K562 (cell line): ENCODE measurements around the gene HPCAL1. TPM values are rescaled to one million over a fixed set of nuclear protein-coding genes. Genes with fewer than 3 reads are reported as not detected.

Experiments
- ATAC-seq: fragments of 200-7000 bp; cut with Tn5 transposase; 3 replicates; pipeline ENCODE4 v1.9.1; 2020; ENCODE audit warnings: moderate library complexity
- BruUV-seq: library from RNA; stranded (reverse); fragments of 400-500 nt; replicated peaks from 2 replicates; lab custom pipeline; 2021; lab: Mats Ljungman, UMichigan
- CTCF ChIA-PET: fragments of 300-600 bp; formaldehyde crosslinking; extraction: SDS; loops from one replicate; lab custom pipeline; 2021; ENCODE audit warnings: low intra/inter-chr PET ratio; lab: Yijun Ruan, JAX
- POLR2A ChIA-PET: fragments of 300-600, 350-650 bp; sonication (Branson Sonifier 250); formaldehyde crosslinking; extraction: SDS; loops from one replicate; lab custom pipeline; 2021; ENCODE audit warnings: antibody characterized with exemption, inconsistent platforms; lab: Yijun Ruan, JAX
- DNase-seq, 4 experiments: peaks; one replicate each; pipeline versions ENCODE4 v3.0.0 to v3.0.0-alpha.2; 2011 to 2018; ENCODE audit warnings: low spot score in 3 of 4, mixed read lengths in 3 of 4; ENCODE audit errors: extremely low read depth in 1 of 4
- FAIRE-seq: peaks from 2 replicates; lab custom pipeline; 2011; peaks lifted over from hg19 to GRCh38; lab: Jason Lieb, UNC
- H2AFZ ChIP-seq: 2 replicates; pipeline ENCODE4 v1.6.0; 2011; ENCODE audit warnings: low read depth, low read length, control low read depth, inconsistent platforms
- H3K27ac ChIP-seq: fragments of 200-600 bp; 3 replicates; pipeline ENCODE4 v1.8.0; 2011; ENCODE audit warnings: low read depth, mild to moderate bottlenecking, control low read depth, inconsistent platforms, low read length, moderate library complexity, mixed read lengths; ENCODE audit errors: extremely low read depth
- H3K27me3 ChIP-seq, 2 experiments: fragments of 300-600 bp in 1 of 2; 2 replicates in 1 of 2; 3 replicates in 1 of 2; pipeline versions ENCODE4 v1.6.0 to v1.8.0; 2011; ENCODE audit warnings: inconsistent platforms in 2 of 2, low read length in 2 of 2, mild to moderate bottlenecking in 1 of 2, mixed read lengths in 1 of 2, moderate library complexity in 1 of 2; ENCODE audit not compliant: control insufficient read depth in 2 of 2, insufficient read depth in 2 of 2
- H3K36me3 ChIP-seq: fragments of 300-600 bp; 3 replicates; pipeline ENCODE4 v1.8.0; 2011; ENCODE audit warnings: mild to moderate bottlenecking, low read length, inconsistent platforms; ENCODE audit not compliant: control insufficient read depth, insufficient read depth
- H3K4me1 ChIP-seq, 2 experiments: fragments of 200-600 bp in 1 of 2; replicated peaks in 1 of 2; 2 replicates in 1 of 2; 3 replicates in 1 of 2; pipeline versions ENCODE4 v1.5.1 to v1.8.0; 2011; ENCODE audit warnings: inconsistent platforms in 2 of 2, low read length in 2 of 2, mild to moderate bottlenecking in 1 of 2, mixed read lengths in 1 of 2, moderate library complexity in 1 of 2; ENCODE audit not compliant: control insufficient read depth in 2 of 2, insufficient read depth in 2 of 2
- H3K4me2 ChIP-seq: 2 replicates; pipeline ENCODE4 v1.6.1; 2011; ENCODE audit warnings: low read length, control low read depth, inconsistent platforms, mixed read lengths; ENCODE audit not compliant: insufficient read depth
- H3K4me3 ChIP-seq: fragments of 200-600 bp; sonication (generic), shearing (Covaris generic); 2 replicates; pipeline ENCODE4 v1.5.1; 2016; ENCODE audit warnings: control low read depth, inconsistent platforms
- H3K79me2 ChIP-seq: fragments of 200-600 bp; 3 replicates; pipeline ENCODE4 v1.8.0; 2011; ENCODE audit warnings: low read length, inconsistent platforms; ENCODE audit not compliant: control insufficient read depth, insufficient read depth
- H3K9ac ChIP-seq, 2 experiments: 2 replicates each; pipeline versions ENCODE4 v1.6.0 to v1.6.1; 2011; ENCODE audit warnings: low read depth in 2 of 2, low read length in 2 of 2, control low read depth in 1 of 2, inconsistent platforms in 1 of 2, mild to moderate bottlenecking in 1 of 2, mixed read lengths in 1 of 2; ENCODE audit not compliant: insufficient read depth in 1 of 2
- H3K9me1 ChIP-seq: one replicate; pipeline ENCODE4 v1.6.0; 2011; ENCODE audit warnings: inconsistent platforms, mild to moderate bottlenecking, low read length, moderate library complexity; ENCODE audit not compliant: control insufficient read depth, insufficient read depth
- H3K9me3 ChIP-seq: replicated peaks from 2 replicates; pipeline ENCODE4 v1.5.1; 2011; ENCODE audit warnings: low read depth, low read length, inconsistent platforms; ENCODE audit not compliant: control insufficient read depth, insufficient read depth
- H4K20me1 ChIP-seq: replicated peaks from 2 replicates; pipeline ENCODE4 v1.6.1; 2011; ENCODE audit warnings: low read length, inconsistent platforms, mixed read lengths; ENCODE audit not compliant: control insufficient read depth, insufficient read depth
- ARID3A ChIP-seq: IDR thresholded peaks from 2 replicates; pipeline ENCODE4 v1.6.1; 2012; ENCODE audit warnings: low read depth, low read length, improper control_type of control experiment, borderline replicate concordance
- ESRRA ChIP-seq: fragments of 450-650 bp; IDR thresholded peaks from 2 replicates; pipeline ENCODE4 v1.6.1; 2014; ENCODE audit warnings: low read depth, mild to moderate bottlenecking, moderate library complexity, borderline replicate concordance
- EZH2 ChIP-seq: IDR thresholded peaks from 2 replicates; pipeline ENCODE4 v1.6.1; 2012; ENCODE audit warnings: low read depth, mild to moderate bottlenecking, inconsistent platforms, low read length, borderline replicate concordance
- GTF2A2 ChIP-seq: IDR thresholded peaks from 2 replicates; pipeline ENCODE4 v1.6.1; 2016; ENCODE audit warnings: mild to moderate bottlenecking, missing genetic modification characterization, missing compliant biosample characterization
- HMG20A ChIP-seq: fragments of 450-650 bp; formaldehyde crosslinking; conservative IDR thresholded peaks from 2 replicates; pipeline ENCODE4 v1.4.0; 2020; ENCODE audit warnings: mild to moderate bottlenecking, mixed read lengths
- HMG20B ChIP-seq: fragments of 250-450 bp; sonication (Bioruptor Pico); IDR thresholded peaks from 2 replicates; pipeline ENCODE4 v1.5.0; 2021; ENCODE audit warnings: mild to moderate bottlenecking
- KLF13 ChIP-seq: fragments of 450-650 bp; IDR thresholded peaks from 2 replicates; pipeline ENCODE4 v1.6.1; 2016; ENCODE audit warnings: missing genetic modification characterization, low read depth, mild to moderate bottlenecking, missing compliant biosample characterization, moderate library complexity, borderline replicate concordance
- NUFIP1 ChIP-seq: fragments of 450-650 bp; IDR thresholded peaks from 2 replicates; pipeline ENCODE4 v1.6.1; 2018; ENCODE audit not compliant: partially characterized antibody
- SAFB ChIP-seq: fragments of 200-400 bp; formaldehyde crosslinking; IDR thresholded peaks from 2 replicates; pipeline ENCODE4 v1.6.1; 2017; ENCODE audit warnings: low read depth, low read length, borderline replicate concordance
- SAP30 ChIP-seq: fragments of 200-600 bp; sonication (generic); IDR thresholded peaks from 2 replicates; pipeline ENCODE4 v1.6.1; 2012; ENCODE audit warnings: borderline replicate concordance, low read depth, mild to moderate bottlenecking, moderate library complexity, low read length, control low read depth, inconsistent platforms; ENCODE audit not compliant: insufficient read depth, poor library complexity, severe bottlenecking
- SIX5 ChIP-seq, 2 experiments: IDR thresholded peaks; 2 replicates each; pipeline ENCODE4 v1.6.1; 2011; ENCODE audit warnings: low read length in 2 of 2, borderline replicate concordance in 1 of 2, low read depth in 1 of 2, mild to moderate bottlenecking in 1 of 2, moderate library complexity in 1 of 2; ENCODE audit not compliant: insufficient read depth in 1 of 2
- SRSF7 ChIP-seq: fragments of 200-400 bp; formaldehyde crosslinking; optimal IDR thresholded peaks from 2 replicates; pipeline ENCODE3; 2017; ENCODE audit warnings: mild to moderate bottlenecking, low read depth, low read length
- STAT5A ChIP-seq: IDR thresholded peaks from 2 replicates; pipeline ENCODE4 v1.6.1; 2012; ENCODE audit warnings: low read length, inconsistent platforms, borderline replicate concordance
- TAF15 ChIP-seq: fragments of 200-400 bp; formaldehyde crosslinking; IDR thresholded peaks from 2 replicates; pipeline ENCODE4 v1.6.1; 2017; ENCODE audit warnings: mild to moderate bottlenecking, low read depth, low read length, moderate library complexity
- ZNF146 ChIP-seq: IDR thresholded peaks from one replicate; pipeline ENCODE4 v1.6.1; 2018; ENCODE audit warnings: missing compliant biosample characterization; ENCODE audit not compliant: unreplicated experiment
- ZNF217 ChIP-seq: sonication (generic); formaldehyde crosslinking; IDR thresholded peaks from 2 replicates; pipeline ENCODE4 v1.8.0; 2022; ENCODE audit warnings: mild to moderate bottlenecking, missing genetic modification reagents
- ZNF263 ChIP-seq: sonication (generic); formaldehyde crosslinking; IDR thresholded peaks from 2 replicates; pipeline ENCODE4 v1.8.0; 2022; ENCODE audit warnings: mild to moderate bottlenecking, missing genetic modification reagents, borderline replicate concordance
- ZNF507 ChIP-seq: conservative IDR thresholded peaks from 2 replicates; pipeline ENCODE4 v1.6.1; 2017; ENCODE audit warnings: missing genetic modification characterization, missing compliant biosample characterization
- ZNF639 ChIP-seq, 2 experiments: fragments of 200-800 bp in 1 of 2; sonication (Bioruptor generic) in 1 of 2; sonication (generic) in 1 of 2; formaldehyde crosslinking in 1 of 2; IDR thresholded peaks in 1 of 2; conservative IDR thresholded peaks in 1 of 2; 2 replicates each; pipeline versions ENCODE4 v1.5.0 to v1.6.1; 2016 to 2020; ENCODE audit warnings: missing compliant biosample characterization in 1 of 2, missing genetic modification characterization in 1 of 2, missing genetic modification reagents in 1 of 2
- WGBS: fragments of 100-300 bp; shearing (Covaris generic); methylation state at CpG from one replicate; pipeline ENCODE4 v1.1.6; 2016; ENCODE audit warnings: low coverage, mixed read lengths; ENCODE audit not compliant: insufficient coverage; ENCODE audit errors: missing lambda C conversion rate; 5-methylcytosine and 5-hydroxymethylcytosine counted together
- in situ Hi-C: fragments of 300-500 bp; cut with MboI; formaldehyde crosslinking; loops from 4 replicates; pipeline ENCODE4 v1.15.0; 2018; ENCODE audit warnings: inconsistent platforms, mixed read lengths
- intact Hi-C: fragments of 100-400 bp; cut with micrococcal nuclease; formaldehyde crosslinking; loops from 2 replicates; pipeline ENCODE4 v1.14.2; 2022
- polyA plus RNA-seq, 8 experiments: library from polyadenylated mRNA; depleted of rRNA in 4 of 8; stranded (reverse) in 5 of 8; unstranded in 3 of 8; fragments of >200 nt; fragmentation: Nextera tagmentation in 2 of 8; fragmentation: Illumina TruSeq in 1 of 8; extraction: Ambion mirVana in 2 of 8; extraction: Trizol in 1 of 8; gene quantifications; 2 replicates each; pipeline versions ENCODE4 v1.2.1 to v1.2.3, GENCODE V29; 2011 to 2014; ENCODE audit warnings: inconsistent platforms in 1 of 8, missing spikeins in 1 of 8
- total RNA-seq, 7 experiments: library from RNA; depleted of rRNA in 6 of 7; stranded (reverse); fragments of >200 nt in 6 of 7; fragmentation: Illumina TruSeq in 2 of 7; extraction: Trizol in 2 of 7; gene quantifications; 2 replicates each; pipeline versions ENCODE4 v1.2.1 to v1.2.3, GENCODE V29; 2011 to 2021; ENCODE audit warnings: low replicate concordance in 1 of 7

HPCAL1 gene
- total and polyA plus RNA-seq, 9 of the 15 experiments (the other 6 are each of a cell fraction or from before 2014, with no cell fraction given), result 2.7 to 65.5 (median 23.9) TPM

GRCh38 chr2:10347562-10347948 is 44.9 kb downstream of the HPCAL1 start:
- Histone ChIP-seq H3K4me2 (no peak overlapping the region), H3K27ac (no peak overlapping the region), H3K79me2 (peaks cover 54% of the 10 kb centered on the region), H3K4me3 (no peak overlapping the region), H3K9ac (peak overlapping the region in 1 of 2 experiments; percentile 70; a peak in 3 of 4 replicates), H3K4me1 (peaks cover 36 to 45% of the 10 kb centered on the region in 2 experiments; a peak in 4 of 5 replicates), H3K9me1 (peaks cover 4% of the 10 kb centered on the region), H3K27me3 (no peaks in the 10 kb centered on the region), H4K20me1 (peaks cover 14% of the 10 kb centered on the region), H3K36me3 (no peaks in the 10 kb centered on the region), H3K9me3 (no peaks in the 10 kb centered on the region), H2AFZ (no peak overlapping the region)
- TF ChIP-seq TAF15 (no peak), NUFIP1 (no peak), EZH2 (no peak), SAFB (no peak), ZNF263 (CRISPR knock-in tag) (no peak), GTF2A2 (tag) (no peak), ESRRA (no peak), HMG20B (CRISPR knock-in tag) (no peak), ZNF217 (no peak), SAP30 (no peak), KLF13 (tag) (no peak), HMG20A (CRISPR knock-in tag) (no peak), SRSF7 (no peak), ZNF507 (tag) (no peak), SIX5 (IDR thresholded peaks at IDR 0.05; ENCODE audit: borderline replicate concordance in 1 of 2, insufficient read depth in 1 of 2, low read depth in 1 of 2, low read length in 2 of 2) (no peak), STAT5A (no peak), ZNF639 (CRISPR knock-in tag; conservative IDR thresholded peaks at IDR 0.05 in 1 of 2, IDR thresholded peaks at IDR 0.05 in 1 of 2) (no peak), ZNF146 (CRISPR knock-in tag) (no peak), ARID3A (no peak)
- ChIA-PET CTCF (no interaction called here), POLR2A (no interaction called here)
- FAIRE-seq (no peak), DNase-seq (no peak), ATAC-seq (no peak)
- intact Hi-C loops, result no loop called here
- BruUV-seq, result no TSS peak
- 80% methylated on average over 7 of the region's 7 CpGs for WGBS
- in situ Hi-C loops, result no loop called here
